ENCODE measurements around the gene ZER1. TPM values are rescaled to one million over a fixed set of nuclear protein-coding genes. Genes with fewer than 3 reads are reported as not detected.

ZER1 gene
- total and polyA plus RNA-seq, 2 of the 4 experiments (the other 2 are of a cell fraction) = 7.7 to 34.9 TPM

- H3K18ac ChIP-seq (ENCODE audit: low read depth, low read length) = no peak overlapping the region
- no peak overlapping the region for H2AK5ac ChIP-seq (ENCODE audit: low read depth, low read length)
- H3K14ac ChIP-seq (replicated peaks; ENCODE audit: low read depth, low read length) = no peak overlapping the region
- WGBS, 2 experiments (ENCODE audit: extremely low coverage in 2 of 2, insufficient read length in 1 of 2) = no CpG with 5 or more reads among the region's 1 CpG
- no peak overlapping the region for H3K56ac ChIP-seq (ENCODE audit: extremely low read depth, insufficient read depth, low read length)
- H3K36me3 ChIP-seq (ENCODE audit: control insufficient read depth, insufficient read depth, low read length) = peaks cover 34% of the 10 kb centered on the region
- ATAC-seq (ENCODE audit: low read depth) (no peak), DNase-seq (no peak)
- no peak overlapping the region for H2BK15ac ChIP-seq (ENCODE audit: low read depth, low read length)
- H4K91ac ChIP-seq (ENCODE audit: insufficient read depth, low read depth, low read length) = no peak overlapping the region
- no peak overlapping the region for H3K23ac ChIP-seq (ENCODE audit: low read depth, low read length)
- peaks cover 13 to 42% of the 10 kb centered on the region in 2 experiments for H3K79me1 ChIP-seq (ENCODE audit: low read depth in 1 of 2, low read length in 2 of 2)
- no peaks in the 10 kb centered on the region for H3K9me3 ChIP-seq (ENCODE audit: control insufficient read depth, insufficient read depth, low read length)
- POLR2A ChIA-PET (ENCODE audit: unreplicated experiment) = interaction anchor here (0.6 to 0.7 kb wide), 3 partner anchors 8 to 233 kb away, joined by 3 read pairs; no protein-coding TSS in a partner anchor
- no peak overlapping the region; the same call in 1 of the 2 replicates for H3K4me2 ChIP-seq (ENCODE audit: low read depth, low read length)
- CTCF ChIA-PET = interaction anchor here (0.6 to 1.5 kb wide), 2 partner anchors 11 to 30 kb away, joined by 5 to 8 read pairs; partner anchors contain the start of gene ENDOG
- 0 out of 2 replicates have a peak, but pooled peaks cover 5% of the 10 kb centered on the region for H4K20me1 ChIP-seq (ENCODE audit: insufficient read depth, low read length)
- BruUV-seq (replicated peaks) = no TSS peak
- no peak overlapping the region for H3K4me3 ChIP-seq (ENCODE audit: insufficient read depth, low read depth, low read length)
- no peak overlapping the region for H3K27ac ChIP-seq (ENCODE audit: insufficient read depth, low read length)
- no peak for TF ChIP-seq CEBPB (IDR thresholded peaks at IDR 0.05; ENCODE audit: low read depth, low read length)
- TF ChIP-seq RCOR1 (IDR thresholded peaks at IDR 0.05; ENCODE audit: insufficient replicate concordance, low read length) = no peak
- H3K9me1 ChIP-seq (ENCODE audit: insufficient read depth, low read length) = no peaks in the 10 kb centered on the region; the same call in 1 of the 2 replicates
- no peak overlapping the region for H2BK120ac ChIP-seq (ENCODE audit: low read depth, low read length)
- intact Hi-C loops (cut with micrococcal nuclease) (no loop called here), in situ Hi-C loops (cut with MboI; ENCODE audit: low sequenced_read_pairs) (no loop called here), dilution Hi-C loops (cut with HindIII; ENCODE audit: low sequenced_read_pairs, unreplicated experiment) (no loop called here)
- H2AK9ac ChIP-seq (replicated peaks; ENCODE audit: low read depth, low read length, poor library complexity) = no peak overlapping the region
- no peak overlapping the region for H2BK5ac ChIP-seq (ENCODE audit: low read depth, low read length, poor library complexity, severe bottlenecking)
- no peaks in the 10 kb centered on the region for H3K27me3 ChIP-seq (ENCODE audit: control insufficient read depth, insufficient read depth, low read length)
- no peak overlapping the region for H2AFZ ChIP-seq (replicated peaks; ENCODE audit: low read length, poor library complexity)
- H2BK20ac ChIP-seq (ENCODE audit: low read depth, low read length) = no peak overlapping the region
- H3K4ac ChIP-seq (ENCODE audit: low read depth, low read length) = no peak overlapping the region
- H4K8ac ChIP-seq (ENCODE audit: low read depth in 2 of 2, low read length in 2 of 2) = no peak overlapping the region
- H3K9ac ChIP-seq (ENCODE audit: low read depth, low read length) = no peak overlapping the region; the same call in 1 of the 2 replicates
- H3K4me1 ChIP-seq (ENCODE audit: control insufficient read depth, insufficient read depth, low read length) = peaks cover 4% of the 10 kb centered on the region
- no peak overlapping the region for H4K5ac ChIP-seq (ENCODE audit: low read depth, low read length)
These were observed 16.7 kb upstream of the ZER1 start for GRCh38 chr9:128788445-128788844.
